Mesenteric fat pad (tissue), 1 donor: ENCODE data around the gene HTRA3. TPM values are rescaled to one million over a fixed set of nuclear protein-coding genes. Genes with fewer than 3 reads are reported as not detected.

Experiments used
- DNase-seq: peaks from one replicate; pipeline ENCODE4 v3.0.0-alpha.2; 2020; ENCODE audit warnings: low spot score
- total RNA-seq: library from RNA; stranded (reverse); fragmentation: NEBNext Ultra II Directional; extraction: Animal tissue kit (Norgen Biotek cat#: 25700); gene quantifications from one replicate; pipeline ENCODE4 v1.2.1, GENCODE V29; 2021
- donor health status: DM: yes; HTN: yes; CAD: no.

HTRA3 gene
- total RNA-seq, 1 donor from 2014 or later = 58.5 TPM

DNA sequence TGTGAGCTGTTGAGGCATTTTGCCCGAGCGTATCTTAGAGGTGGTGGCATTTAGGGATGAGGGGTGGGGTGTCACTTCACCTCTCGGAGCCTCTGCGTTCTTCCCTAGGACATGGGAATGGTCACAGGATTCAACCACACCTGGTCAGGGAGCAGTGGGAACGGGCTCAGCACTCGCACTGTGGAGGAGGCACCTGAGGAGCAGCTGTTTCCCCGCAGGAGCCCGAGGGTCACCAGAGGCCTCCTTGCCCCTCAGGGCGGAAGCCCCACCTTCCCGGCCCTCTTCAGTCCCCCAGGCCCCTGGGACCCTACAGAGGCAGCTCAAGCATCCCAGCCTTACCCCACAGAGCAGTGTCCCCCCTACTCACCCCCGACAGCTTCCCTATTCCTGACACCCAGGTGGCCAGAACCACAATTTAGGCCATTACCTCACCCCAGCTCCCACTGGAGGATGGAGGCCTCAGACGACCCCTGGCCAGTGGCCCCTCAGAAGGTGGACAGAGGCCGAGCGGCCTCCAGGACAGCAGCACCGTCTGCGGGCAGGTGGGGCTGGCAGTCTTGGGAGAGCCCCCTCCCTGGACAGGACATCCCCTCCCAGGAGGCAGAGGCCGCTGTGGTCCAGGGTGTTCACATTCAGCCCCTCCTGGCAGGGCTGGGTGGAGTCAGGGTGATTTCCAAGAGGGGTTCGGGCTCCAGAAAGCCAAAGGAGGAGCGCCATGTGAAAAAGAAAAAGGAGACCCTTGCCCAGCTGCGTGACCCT is 4.2 kb upstream of the HTRA3 start:
- no peak for DNase-seq

GRCh38 chr4:8266088-8266487 is 3.5 kb upstream of the HTRA3 start:
- no peak for DNase-seq

GRCh38 chr4:8266508-8266907 is 3.0 kb upstream of the HTRA3 start:
- DNase-seq = no peak

DNA sequence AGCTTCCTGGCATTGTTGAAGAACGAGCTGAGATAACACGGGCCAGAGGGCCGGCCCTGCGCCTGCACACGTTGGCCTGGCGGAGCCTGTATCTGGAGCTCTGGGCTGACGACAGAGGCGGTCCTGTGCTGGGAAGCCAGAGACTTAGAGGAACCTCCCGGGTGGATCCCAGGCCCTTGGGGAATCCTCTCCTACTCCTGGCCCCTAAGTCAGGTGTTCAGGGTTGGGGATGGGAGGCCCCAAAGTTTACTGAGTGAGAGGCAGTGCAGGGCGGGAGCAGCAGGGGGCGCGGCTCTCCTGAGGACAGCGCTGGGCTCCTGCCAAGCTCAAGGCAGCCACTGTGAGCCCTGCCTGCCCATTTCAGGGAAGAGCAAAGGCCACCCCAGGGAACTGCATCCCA is 2.5 kb upstream of the HTRA3 start:
- no peak for DNase-seq

DNA sequence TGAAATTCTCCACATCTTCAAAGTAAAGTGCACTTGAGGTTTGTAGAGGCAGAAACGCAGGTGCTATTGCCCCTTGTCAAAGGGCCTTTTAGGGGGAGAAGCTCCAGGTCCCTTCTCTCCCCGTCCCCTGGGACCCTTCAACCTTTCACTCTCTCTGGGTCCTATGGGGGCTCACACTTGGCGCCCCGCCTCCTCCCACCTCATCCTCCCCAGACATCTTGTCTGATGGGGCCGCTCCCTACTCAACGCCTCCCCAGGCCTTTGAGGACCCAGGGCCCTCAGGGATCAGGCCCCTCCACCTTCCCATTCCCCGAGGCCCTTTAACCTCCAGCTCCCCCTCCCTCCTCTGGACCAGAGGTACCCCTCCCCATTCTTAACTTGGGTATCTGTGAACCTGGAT is 1.3 kb upstream of the HTRA3 start:
- DNase-seq = no peak

- DNase-seq = no peak
These were observed 536 bp upstream of the HTRA3 start for GRCh38 chr4:8268901-8269534.

- DNase-seq = no peak
These were observed 841 bp downstream of the HTRA3 start for GRCh38 chr4:8270418-8270771.

- no peak for DNase-seq
These were observed 1.6 kb downstream of the HTRA3 start for GRCh38 chr4:8270912-8271815.

- no peak for DNase-seq
These were observed 2.3 kb downstream of the HTRA3 start for GRCh38 chr4:8271821-8272220.

GRCh38 chr4:8272472-8273428 is 3.2 kb downstream of the HTRA3 start:
- DNase-seq = no peak

DNA sequence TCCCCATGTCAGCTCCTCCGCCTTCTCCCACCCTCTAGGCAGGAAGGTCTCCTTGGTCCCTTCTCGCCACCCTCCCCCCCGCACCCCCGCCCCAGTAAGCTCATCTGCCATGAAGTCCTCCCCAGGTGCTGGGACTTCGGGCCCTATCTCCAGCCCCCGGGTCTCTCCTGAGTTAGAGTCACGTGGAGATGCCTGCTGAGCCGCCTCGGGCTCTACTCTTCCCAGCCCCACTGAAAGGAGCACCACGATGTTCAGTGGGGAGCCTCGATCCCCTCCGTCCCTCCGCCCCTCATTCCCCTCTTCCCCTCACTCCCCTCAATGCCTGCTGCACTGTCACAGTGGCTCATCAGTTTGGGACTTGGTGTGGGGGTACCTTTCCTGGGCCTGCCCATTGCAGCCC is 3.9 kb downstream of the HTRA3 start:
- DNase-seq = no peak

DNA sequence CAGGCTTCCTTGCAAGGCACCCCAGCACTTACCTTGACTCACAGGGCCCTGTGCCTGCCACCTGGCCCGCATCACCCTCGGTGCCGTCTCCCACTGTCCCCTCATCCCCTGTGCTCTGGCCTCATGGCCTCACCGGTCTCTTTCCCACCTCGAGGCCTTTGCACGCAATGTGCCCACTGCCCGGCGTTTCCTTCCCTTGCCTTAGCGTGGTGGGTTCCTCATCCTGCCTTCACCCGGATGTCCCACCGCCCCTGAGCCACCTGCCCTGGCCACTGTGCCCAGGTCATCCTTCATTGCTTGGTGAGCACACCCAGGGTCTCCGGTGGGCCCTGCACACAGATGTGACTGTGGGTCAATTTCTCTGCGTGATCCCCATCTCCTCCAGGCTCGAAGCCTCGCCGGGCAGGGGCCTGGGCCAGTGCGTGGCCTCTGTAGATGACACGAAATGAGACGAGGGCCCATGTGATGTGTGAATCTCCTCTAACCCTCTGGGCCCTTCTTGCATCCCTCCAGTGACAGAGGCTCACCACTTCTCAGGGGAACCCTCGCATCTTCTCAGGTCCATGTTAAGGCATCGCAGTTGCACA is 4.6 kb downstream of the HTRA3 start:
- no peak for DNase-seq

- DNase-seq = no peak
These were observed 5.4 kb downstream of the HTRA3 start for GRCh38 chr4:8274765-8275547.

- no peak for DNase-seq
These were observed 6.0 kb downstream of the HTRA3 start for GRCh38 chr4:8275548-8275910.

DNA sequence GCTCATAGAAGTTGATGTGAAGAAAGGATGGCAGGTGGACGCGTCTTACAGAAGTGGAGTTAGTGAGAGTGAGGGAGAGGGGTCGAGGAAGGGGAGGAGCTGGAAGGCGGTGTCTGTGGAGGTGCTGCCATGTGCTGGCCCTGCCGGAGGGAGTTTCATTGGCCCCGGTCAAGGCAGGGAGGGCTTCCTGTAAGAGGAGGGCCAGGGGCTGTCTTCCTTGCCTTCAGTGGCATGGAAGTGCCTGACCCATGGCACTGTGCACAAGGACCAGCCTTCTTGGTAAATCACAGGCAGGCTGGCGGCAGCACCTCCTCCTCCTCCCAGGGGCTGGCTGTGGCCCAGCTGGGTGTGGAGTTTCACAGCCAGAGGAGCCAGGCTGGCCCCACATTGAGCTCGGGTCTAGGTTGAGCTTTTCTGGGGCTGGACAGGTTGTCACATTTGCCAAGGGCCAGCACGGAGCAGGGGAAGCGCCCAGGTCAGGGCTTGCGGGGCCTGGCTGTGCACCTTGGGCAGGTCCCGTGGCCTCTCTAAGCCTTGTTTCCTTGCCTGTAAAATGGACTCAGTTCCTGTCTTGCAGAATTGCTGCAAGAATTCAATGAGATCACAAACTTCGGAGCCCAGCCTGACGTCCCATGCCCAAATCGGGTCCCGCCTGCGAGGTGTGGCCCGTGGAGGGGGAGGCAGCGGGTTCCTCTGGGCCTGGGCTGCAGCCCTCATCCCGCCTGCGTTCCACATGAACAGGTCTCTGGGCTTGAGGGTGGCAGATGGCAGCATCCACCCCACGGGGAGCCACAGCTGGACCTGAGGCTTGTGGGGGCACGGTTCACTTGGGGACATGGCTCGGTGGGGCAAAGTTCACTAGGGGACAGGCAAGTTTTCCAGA is 7.0 kb downstream of the HTRA3 start:
- DNase-seq = no peak

- DNase-seq = no peak
These were observed 7.9 kb downstream of the HTRA3 start for GRCh38 chr4:8277356-8278008.

- DNase-seq = no peak
These were observed 8.4 kb downstream of the HTRA3 start for GRCh38 chr4:8278009-8278395.
